ENCODE measurements around the gene KIAA0232.

The KIAA0232 gene

DNA sequence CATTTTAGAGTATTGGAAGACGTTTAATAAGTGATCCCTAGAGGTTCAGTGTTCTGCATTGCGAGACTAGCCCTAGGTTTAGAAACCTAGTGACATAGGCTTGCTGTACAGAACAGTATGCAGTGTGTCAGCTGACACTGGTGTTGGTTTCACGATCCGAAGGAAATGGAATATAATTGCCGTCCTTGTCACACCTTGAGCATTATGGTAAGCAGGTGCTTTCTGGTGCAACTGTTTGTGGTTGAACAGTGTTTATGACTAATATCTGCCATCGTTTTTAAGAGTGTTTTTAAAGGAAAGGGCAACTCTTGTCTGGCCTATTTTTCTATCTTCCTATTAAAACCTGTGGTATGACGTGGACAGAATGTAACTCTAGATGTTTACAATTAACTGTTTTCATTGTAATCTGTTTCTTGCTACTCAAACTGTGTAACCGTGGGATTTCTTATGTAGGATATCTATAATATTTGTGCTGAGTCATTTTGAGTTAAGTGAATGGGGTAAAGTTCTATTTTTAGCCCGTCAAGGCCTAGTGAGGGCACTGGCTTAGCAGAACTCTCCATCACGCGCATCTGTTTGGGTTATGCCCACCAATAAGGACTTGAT lies 73.3 kb downstream of the KIAA0232 start:
- Mint-ChIP-seq H3K27ac (peak overlapping the region; percentile 89), H3K4me1 (ENCODE audit: low read depth) (peaks cover 19% of the 10 kb centered on the region), H3K4me3 (peak overlapping the region; percentile 24), H3K36me3 (peaks cover 12% of the 10 kb centered on the region), H3K9me3 (ENCODE audit: low read depth) (no peaks in the 10 kb centered on the region), H3K27me3 (no peaks in the 10 kb centered on the region)

DNA sequence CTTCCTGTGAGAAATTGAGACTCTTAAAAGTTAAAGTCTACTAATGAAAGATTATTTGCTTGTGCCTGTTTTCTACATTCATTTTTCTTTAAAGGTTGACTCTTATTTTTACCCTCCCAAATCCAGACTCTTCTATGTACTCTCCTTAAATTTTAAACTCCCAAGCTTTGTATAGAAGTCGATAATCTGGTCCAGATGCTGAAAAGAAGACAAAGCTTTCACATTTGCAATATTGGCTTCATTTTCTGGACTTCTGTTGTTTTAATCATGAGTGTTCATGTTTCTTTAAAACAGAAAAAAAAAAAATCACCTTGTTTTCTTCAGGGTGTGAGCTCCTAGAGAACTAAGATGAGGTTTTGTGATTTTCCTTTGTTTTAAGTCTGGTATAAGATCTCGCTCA lies 73.9 kb downstream of the KIAA0232 start:
- H3K4me1 Mint-ChIP-seq (ENCODE audit: low read depth) = peaks cover 19% of the 10 kb centered on the region
- H3K9me3 Mint-ChIP-seq (ENCODE audit: low read depth) = no peaks in the 10 kb centered on the region
- no peak overlapping the region for H3K4me3 Mint-ChIP-seq
- no peaks in the 10 kb centered on the region for H3K27me3 Mint-ChIP-seq
- peak overlapping the region; percentile 89 for H3K27ac Mint-ChIP-seq
- H3K36me3 Mint-ChIP-seq = peaks cover 12% of the 10 kb centered on the region

DNA sequence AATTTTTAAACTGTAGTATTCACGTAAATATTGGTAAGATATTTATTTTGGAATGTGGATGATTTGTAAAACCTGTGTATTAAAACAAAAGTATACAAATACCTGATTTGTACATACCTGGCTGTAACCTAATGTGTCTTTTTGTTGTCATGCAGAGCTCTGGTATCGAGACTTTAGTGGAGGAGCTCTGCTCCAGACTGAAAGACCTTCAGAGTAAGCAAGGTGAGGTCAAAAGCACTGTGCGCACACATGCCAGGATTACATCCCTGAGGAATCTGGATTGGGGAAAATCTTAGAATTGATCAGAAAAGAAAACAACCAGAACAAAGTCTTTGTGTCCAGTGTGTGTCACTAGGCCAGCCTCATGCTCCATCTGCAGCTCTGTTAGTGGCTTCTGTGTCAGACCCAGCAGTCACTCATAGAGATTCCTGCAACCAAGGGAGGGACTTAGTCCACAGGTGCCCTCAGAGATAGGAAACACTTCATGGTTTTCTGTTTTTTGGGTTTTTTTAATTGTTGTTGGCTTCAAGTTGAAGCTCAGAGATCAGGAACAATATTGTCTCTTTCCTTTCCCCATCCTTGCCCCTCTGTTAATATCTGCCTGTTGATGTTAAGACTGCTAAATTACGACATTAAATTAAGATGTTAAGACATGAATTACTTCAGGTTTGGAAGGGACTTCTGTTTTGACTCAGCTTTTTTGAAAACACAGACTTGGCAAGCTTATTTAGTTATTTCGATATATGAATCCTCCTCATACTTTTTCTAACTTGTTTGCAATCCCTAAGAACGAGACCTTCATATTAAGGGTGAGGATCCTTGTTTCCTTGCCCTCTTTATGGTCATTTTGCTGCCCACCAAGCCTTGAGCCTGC lies 74.7 kb downstream of the KIAA0232 start:
- Mint-ChIP-seq H3K4me3 (no peak overlapping the region), H3K4me1 (ENCODE audit: low read depth) (peaks cover 19% of the 10 kb centered on the region), H3K9me3 (ENCODE audit: low read depth) (no peaks in the 10 kb centered on the region), H3K27ac (peak overlapping the region; percentile 41), H3K27me3 (no peaks in the 10 kb centered on the region), H3K36me3 (peaks cover 13% of the 10 kb centered on the region)

DNA sequence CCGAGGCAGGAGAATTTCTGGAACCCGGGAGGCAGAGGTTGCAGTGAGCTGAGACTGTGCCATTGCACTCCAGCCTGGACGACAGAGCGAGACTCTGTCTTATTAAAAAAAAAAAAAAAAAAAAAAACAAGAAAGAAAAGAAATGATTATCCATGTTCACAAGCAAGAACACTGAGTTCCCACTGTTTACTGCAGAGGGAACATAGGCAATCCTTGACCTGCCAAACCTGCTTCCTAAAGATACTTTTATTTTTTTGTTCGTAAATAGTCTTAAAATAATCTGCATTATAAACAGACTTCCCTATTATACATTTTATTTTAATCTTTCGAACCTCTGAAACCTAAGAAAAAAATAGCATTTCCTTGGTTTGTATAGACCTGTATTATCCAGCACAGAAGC lies 76.5 kb downstream of the KIAA0232 start:
- H3K9me3 Mint-ChIP-seq (ENCODE audit: low read depth) = no peaks in the 10 kb centered on the region
- peaks cover 15% of the 10 kb centered on the region for H3K36me3 Mint-ChIP-seq

DNA sequence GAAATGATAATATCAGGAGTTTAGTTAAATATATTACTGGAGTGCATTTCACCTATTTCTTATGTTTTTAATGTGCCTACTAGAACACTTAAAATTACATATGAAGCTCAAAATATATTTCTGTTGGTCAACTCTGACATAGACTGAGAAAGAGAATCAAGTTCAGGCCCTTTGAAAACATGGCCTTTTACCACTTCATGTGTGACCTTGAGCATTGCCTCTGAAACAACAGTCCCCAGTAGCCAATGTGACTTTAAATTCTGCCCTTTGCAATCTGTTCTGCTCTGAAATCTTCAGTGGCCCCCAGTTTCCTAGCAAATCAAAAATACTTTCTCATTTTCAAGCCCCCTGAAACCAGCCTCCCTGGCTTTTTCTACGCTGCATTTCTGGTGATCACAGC lies 77.0 kb downstream of the KIAA0232 start:
- H3K4me3 Mint-ChIP-seq = no peak overlapping the region
- H3K27ac Mint-ChIP-seq = peak overlapping the region; percentile 75
- peaks cover 15% of the 10 kb centered on the region for H3K36me3 Mint-ChIP-seq
- peaks cover 18% of the 10 kb centered on the region for H3K4me1 Mint-ChIP-seq (ENCODE audit: low read depth)
- no peaks in the 10 kb centered on the region for H3K9me3 Mint-ChIP-seq (ENCODE audit: low read depth)
- H3K27me3 Mint-ChIP-seq = no peaks in the 10 kb centered on the region

More for the DNA sequence above, 76.5 kb downstream of the KIAA0232 start:
- Mint-ChIP-seq H3K4me3 (no peak overlapping the region), H3K27me3 (no peaks in the 10 kb centered on the region), H3K4me1 (ENCODE audit: low read depth) (peaks cover 20% of the 10 kb centered on the region), H3K27ac (no peak overlapping the region)

DNA sequence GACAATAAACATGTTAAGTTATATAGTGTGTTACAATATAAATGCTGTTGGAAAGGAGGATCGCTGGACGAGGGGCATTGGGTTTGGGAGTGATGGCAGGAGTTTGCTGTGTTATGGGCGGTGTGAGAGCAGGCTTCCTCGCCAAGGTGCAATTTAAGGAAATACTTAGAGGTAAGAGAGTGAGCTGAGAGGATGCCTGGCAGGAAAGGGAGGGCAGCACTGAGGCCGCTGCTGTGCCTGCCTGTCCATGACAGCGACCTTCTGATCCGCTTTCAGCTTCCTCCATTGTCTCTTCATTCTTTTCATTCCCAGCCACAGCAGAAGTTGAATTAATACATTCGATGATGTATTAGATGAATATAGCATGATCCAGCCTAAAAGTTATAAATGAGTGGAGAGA lies 85.9 kb downstream of the KIAA0232 start:
- Mint-ChIP-seq H3K27me3 (no peaks in the 10 kb centered on the region), H3K4me3 (no peak overlapping the region), H3K9me3 (ENCODE audit: low read depth) (no peaks in the 10 kb centered on the region), H3K4me1 (ENCODE audit: low read depth) (peaks cover 7% of the 10 kb centered on the region), H3K36me3 (no peaks in the 10 kb centered on the region), H3K27ac (no peak overlapping the region)

GRCh38 chr4:6869944-6870343 lies 87.4 kb downstream of the KIAA0232 start:
- no peak overlapping the region for H3K27ac Mint-ChIP-seq
- no peaks in the 10 kb centered on the region for H3K4me1 Mint-ChIP-seq (ENCODE audit: low read depth)
- no peaks in the 10 kb centered on the region for H3K36me3 Mint-ChIP-seq
- no peak overlapping the region for H3K4me3 Mint-ChIP-seq
- no peaks in the 10 kb centered on the region for H3K9me3 Mint-ChIP-seq (ENCODE audit: low read depth)
- H3K27me3 Mint-ChIP-seq = no peaks in the 10 kb centered on the region

DNA sequence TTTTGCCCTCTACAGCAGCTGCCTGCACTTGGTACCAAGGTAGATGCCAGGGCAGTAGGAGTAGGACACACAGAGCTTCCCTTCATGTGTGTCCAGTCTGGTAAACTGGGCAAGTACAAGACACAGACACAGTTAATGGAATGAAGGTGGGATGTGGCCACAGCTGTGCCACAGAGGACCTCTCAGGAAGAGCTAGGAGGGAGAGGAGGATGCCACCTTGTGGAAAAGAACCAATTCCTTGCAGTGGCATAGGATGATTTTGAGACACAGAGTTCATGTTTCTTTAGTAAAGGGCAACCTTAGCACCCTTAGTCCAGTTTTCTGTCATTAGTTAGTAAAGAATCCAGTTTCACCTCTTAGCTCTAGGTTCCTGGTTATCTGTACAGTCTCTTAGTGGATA lies 90.8 kb downstream of the KIAA0232 start:
- no peaks in the 10 kb centered on the region for H3K27me3 Mint-ChIP-seq
- H3K36me3 Mint-ChIP-seq = peaks cover 3% of the 10 kb centered on the region
- no peaks in the 10 kb centered on the region for H3K4me1 Mint-ChIP-seq (ENCODE audit: low read depth)
- peak overlapping the region; percentile 68 for H3K27ac Mint-ChIP-seq
- no peaks in the 10 kb centered on the region for H3K9me3 Mint-ChIP-seq (ENCODE audit: low read depth)
- no peak overlapping the region for H3K4me3 Mint-ChIP-seq

DNA sequence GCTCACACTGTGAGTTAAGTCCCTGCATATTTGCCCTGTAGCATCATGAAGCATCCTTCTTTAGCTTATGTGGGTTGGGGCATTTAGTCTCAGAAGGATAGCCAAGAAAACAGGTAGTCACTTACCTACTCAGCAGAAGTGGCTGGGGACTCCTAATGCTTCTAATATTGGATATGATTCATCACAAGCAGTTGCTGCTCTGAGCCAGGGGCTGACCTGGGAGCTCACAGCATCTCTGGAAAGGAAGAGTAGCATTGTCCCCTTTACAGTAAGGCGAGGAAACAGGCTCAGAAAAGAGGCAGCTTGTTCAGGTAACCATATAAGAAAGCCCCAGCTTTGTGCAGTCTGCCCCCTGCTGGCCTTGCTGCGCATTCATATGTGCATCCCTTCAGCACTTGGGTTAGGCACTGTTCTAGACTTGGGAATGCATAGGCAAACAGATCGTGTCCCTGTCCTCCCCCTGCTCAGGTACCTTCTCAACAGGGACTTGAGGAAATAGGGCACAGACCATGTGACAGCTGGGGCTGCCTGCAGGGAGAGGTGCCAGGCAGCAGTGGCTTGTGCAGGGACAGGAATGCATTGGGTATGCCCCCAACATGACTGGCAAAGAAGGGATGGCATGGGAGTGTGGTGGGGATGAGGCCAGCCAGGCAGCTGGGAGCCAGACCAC lies 91.4 kb downstream of the KIAA0232 start:
- Mint-ChIP-seq H3K36me3 (peaks cover 5% of the 10 kb centered on the region), H3K27ac (no peak overlapping the region), H3K9me3 (ENCODE audit: low read depth) (no peaks in the 10 kb centered on the region), H3K4me3 (no peak overlapping the region), H3K27me3 (no peaks in the 10 kb centered on the region), H3K4me1 (ENCODE audit: low read depth) (no peaks in the 10 kb centered on the region)

GRCh38 chr4:6874981-6875380 lies 92.5 kb downstream of the KIAA0232 start:
- Mint-ChIP-seq H3K36me3 (peaks cover 6% of the 10 kb centered on the region), H3K4me1 (ENCODE audit: low read depth) (no peaks in the 10 kb centered on the region), H3K9me3 (ENCODE audit: low read depth) (no peaks in the 10 kb centered on the region), H3K27ac (no peak overlapping the region), H3K27me3 (no peaks in the 10 kb centered on the region), H3K4me3 (no peak overlapping the region)

DNA sequence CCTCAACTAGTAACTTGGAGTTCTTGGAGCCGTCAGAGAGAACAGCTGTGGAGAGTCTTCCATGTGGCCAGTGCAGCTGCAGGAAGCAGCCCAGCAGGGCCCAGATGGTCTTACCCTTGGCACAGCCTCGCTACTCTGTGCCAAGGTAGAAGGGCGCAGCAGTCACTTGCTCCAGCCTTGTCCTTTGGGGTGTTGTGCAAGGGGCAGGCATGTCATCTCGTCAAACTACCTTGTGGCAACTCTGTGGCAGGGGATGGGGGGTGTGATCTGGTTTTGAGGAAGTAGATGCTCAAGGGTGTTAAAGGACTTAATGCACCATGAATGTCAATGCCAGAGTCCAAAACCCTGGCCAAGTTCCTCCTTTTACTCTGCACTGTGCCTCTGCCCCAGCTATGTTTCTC lies 92.9 kb downstream of the KIAA0232 start:
- Mint-ChIP-seq H3K36me3 (peaks cover 6% of the 10 kb centered on the region), H3K27ac (no peak overlapping the region), H3K4me3 (no peak overlapping the region), H3K9me3 (ENCODE audit: low read depth) (no peaks in the 10 kb centered on the region), H3K4me1 (ENCODE audit: low read depth) (no peaks in the 10 kb centered on the region), H3K27me3 (no peaks in the 10 kb centered on the region)

- H3K27ac Mint-ChIP-seq = no peak overlapping the region
- peaks cover 6% of the 10 kb centered on the region for H3K36me3 Mint-ChIP-seq
- no peaks in the 10 kb centered on the region for H3K9me3 Mint-ChIP-seq (ENCODE audit: low read depth)
- no peak overlapping the region for H3K4me3 Mint-ChIP-seq
- no peaks in the 10 kb centered on the region for H3K4me1 Mint-ChIP-seq (ENCODE audit: low read depth)
- H3K27me3 Mint-ChIP-seq = no peaks in the 10 kb centered on the region
These were observed 93.9 kb downstream of the KIAA0232 start for GRCh38 chr4:6876440-6876839.

GRCh38 chr4:6877067-6877466 lies 94.5 kb downstream of the KIAA0232 start:
- Mint-ChIP-seq H3K4me1 (ENCODE audit: low read depth) (no peaks in the 10 kb centered on the region), H3K27me3 (no peaks in the 10 kb centered on the region), H3K27ac (no peak overlapping the region), H3K36me3 (peaks cover 6% of the 10 kb centered on the region), H3K9me3 (ENCODE audit: low read depth) (no peaks in the 10 kb centered on the region), H3K4me3 (no peak overlapping the region)

- Mint-ChIP-seq H3K36me3 (peaks cover 6% of the 10 kb centered on the region), H3K27ac (no peak overlapping the region), H3K27me3 (no peaks in the 10 kb centered on the region), H3K4me3 (no peak overlapping the region), H3K9me3 (ENCODE audit: low read depth) (no peaks in the 10 kb centered on the region), H3K4me1 (ENCODE audit: low read depth) (no peaks in the 10 kb centered on the region)
These were observed 96.0 kb downstream of the KIAA0232 start for GRCh38 chr4:6878451-6879059.

GRCh38 chr4:6880691-6881090 lies 98.2 kb downstream of the KIAA0232 start:
- Mint-ChIP-seq H3K27me3 (no peaks in the 10 kb centered on the region), H3K27ac (peak overlapping the region; percentile 24), H3K36me3 (peaks cover 6% of the 10 kb centered on the region), H3K4me1 (ENCODE audit: low read depth) (no peaks in the 10 kb centered on the region), H3K4me3 (no peak overlapping the region), H3K9me3 (ENCODE audit: low read depth) (no peaks in the 10 kb centered on the region)
